K562 (cell line): Measurements from ENCODE around the gene ACHE. TPM values are rescaled to one million over a fixed set of nuclear protein-coding genes. Genes with fewer than 3 reads are reported as not detected.
A peak's percentile ranks its signal among the peaks of the same experiment; 100 is the strongest.

ENCODE experiments used
- ARHGAP35 ChIP-seq: fragments of 450-650 bp; IDR thresholded peaks from 2 replicates; pipeline ENCODE4 v1.6.1; 2018; ENCODE audit not compliant: partially characterized antibody
- CHAMP1 ChIP-seq: fragments of 450-650 bp; IDR thresholded peaks from 2 replicates; pipeline ENCODE4 v1.6.1; 2016; ENCODE audit warnings: mild to moderate bottlenecking
- DPF2 ChIP-seq: fragments of 450-650 bp; IDR thresholded peaks from 2 replicates; pipeline ENCODE4 v1.6.1; 2016
- GABPB1 ChIP-seq: sonication (generic); formaldehyde crosslinking; IDR thresholded peaks from 2 replicates; pipeline ENCODE4 v1.8.0; 2022; ENCODE audit warnings: mild to moderate bottlenecking, missing genetic modification reagents
- GTF2A2 ChIP-seq: IDR thresholded peaks from 2 replicates; pipeline ENCODE4 v1.6.1; 2016; ENCODE audit warnings: mild to moderate bottlenecking, missing genetic modification characterization, missing compliant biosample characterization
- MECOM ChIP-seq: fragments of 250-450 bp; sonication (Bioruptor Pico); IDR thresholded peaks from 2 replicates; pipeline ENCODE4 v1.8.0; 2022; ENCODE audit warnings: inconsistent platforms
- NKRF ChIP-seq: fragments of 450-650 bp; IDR thresholded peaks from 2 replicates; pipeline ENCODE4 v1.6.1; 2016; ENCODE audit warnings: borderline replicate concordance
- RBM17 ChIP-seq: fragments of 200-400 bp; formaldehyde crosslinking; IDR thresholded peaks from 2 replicates; pipeline ENCODE4 v1.6.1; 2017; ENCODE audit warnings: low read depth, mild to moderate bottlenecking, low read length, borderline replicate concordance
- RUNX1 ChIP-seq: sonication (generic); IDR thresholded peaks from 2 replicates; pipeline ENCODE4 v1.6.1; 2016; ENCODE audit warnings: antibody characterized with exemption, low read depth
- SMAD4 ChIP-seq: fragments of 250-450 bp; sonication (Bioruptor Pico); conservative IDR thresholded peaks from 2 replicates; pipeline ENCODE4 v1.8.0; 2021; ENCODE audit warnings: inconsistent platforms, mild to moderate bottlenecking, moderate library complexity
- SREBF2 ChIP-seq: sonication (generic); formaldehyde crosslinking; IDR thresholded peaks from 2 replicates; pipeline ENCODE4 v1.4.0; 2020; ENCODE audit warnings: mild to moderate bottlenecking, missing genetic modification reagents
- SRSF1 ChIP-seq: fragments of 200-400 bp; formaldehyde crosslinking; IDR thresholded peaks from 2 replicates; pipeline ENCODE4 v1.6.1; 2017; ENCODE audit warnings: mild to moderate bottlenecking, low read depth, low read length, moderate library complexity
- TAF7 ChIP-seq: fragments of 450-650 bp; IDR thresholded peaks from 2 replicates; pipeline ENCODE4 v1.6.1; 2016; ENCODE audit warnings: missing genetic modification characterization, missing compliant biosample characterization
- TBP ChIP-seq: optimal IDR thresholded peaks from 2 replicates; pipeline ENCODE3; 2011; ENCODE audit warnings: low read depth, low read length, improper control_type of control experiment
- USF1 ChIP-seq: sonication (generic); formaldehyde crosslinking; IDR thresholded peaks from 2 replicates; pipeline ENCODE4 v1.9.0; 2022; ENCODE audit warnings: mild to moderate bottlenecking, missing genetic modification reagents
- ZBTB49 ChIP-seq: sonication (generic); formaldehyde crosslinking; IDR thresholded peaks from 2 replicates; pipeline ENCODE4 v1.8.0; 2022; ENCODE audit warnings: missing genetic modification reagents, mild to moderate bottlenecking, borderline replicate concordance
- ZFX ChIP-seq: sonication (generic); formaldehyde crosslinking; IDR thresholded peaks from 2 replicates; pipeline ENCODE4 v1.8.0; 2022; ENCODE audit warnings: mild to moderate bottlenecking, missing genetic modification reagents, moderate library complexity
- ZNF282 ChIP-seq: sonication (generic); formaldehyde crosslinking; IDR thresholded peaks from 2 replicates; pipeline ENCODE4 v1.8.1; 2023; ENCODE audit warnings: missing genetic modification reagents
- ZNF324 ChIP-seq: fragments of 250-450 bp; sonication (Bioruptor Pico); IDR thresholded peaks from 2 replicates; pipeline ENCODE4 v1.4.0; 2020; ENCODE audit warnings: mild to moderate bottlenecking
- ZNF384 ChIP-seq: IDR thresholded peaks from 2 replicates; pipeline ENCODE4 v1.6.1; 2012; ENCODE audit warnings: low read depth, low read length, improper control_type of control experiment
- ZNF75A ChIP-seq: fragments of 450-650 bp; formaldehyde crosslinking; IDR thresholded peaks from 2 replicates; pipeline ENCODE4 v1.4.0; 2020; ENCODE audit warnings: mild to moderate bottlenecking
- ZNF77 ChIP-seq: fragments of 250-450 bp; sonication (Bioruptor Pico); IDR thresholded peaks from 2 replicates; pipeline ENCODE4 v1.5.0; 2020
- ZNF778 ChIP-seq: fragments of 450-650 bp; formaldehyde crosslinking; IDR thresholded peaks from 2 replicates; pipeline ENCODE4 v1.4.0; 2020; ENCODE audit warnings: mild to moderate bottlenecking, moderate library complexity
- polyA plus RNA-seq, 8 experiments: library from polyadenylated mRNA; depleted of rRNA in 4 of 8; stranded (reverse) in 5 of 8; unstranded in 3 of 8; fragments of >200 nt; fragmentation: Nextera tagmentation in 2 of 8; fragmentation: Illumina TruSeq in 1 of 8; extraction: Ambion mirVana in 2 of 8; extraction: Trizol in 1 of 8; gene quantifications; 2 replicates each; pipeline versions ENCODE4 v1.2.1 to v1.2.3, GENCODE V29; 2011 to 2014; ENCODE audit warnings: inconsistent platforms in 1 of 8, missing spikeins in 1 of 8
- total RNA-seq, 7 experiments: library from RNA; depleted of rRNA in 6 of 7; stranded (reverse); fragments of >200 nt in 6 of 7; fragmentation: Illumina TruSeq in 2 of 7; extraction: Trizol in 2 of 7; gene quantifications; 2 replicates each; pipeline versions ENCODE4 v1.2.1 to v1.2.3, GENCODE V29; 2011 to 2021; ENCODE audit warnings: low replicate concordance in 1 of 7

ACHE gene
- total and polyA plus RNA-seq, 9 of the 15 experiments (the other 6 are each of a cell fraction or from before 2014, with no cell fraction given), result 0.04 to 8.8 (median 1.9) TPM

GRCh38 chr7:100888988-100889750, 6.5 kb downstream of the ACHE start, which contains the start of gene UFSP1 (continued):
- TF ChIP-seq ZBTB49 (peak; percentile 30; the same call in 1 of the 2 replicates), RBM17 (no peak), ZFX (peak; percentile 100), TAF7 (tag) (no peak), ZNF384 (no peak), TBP (no peak), SRSF1 (no peak), GTF2A2 (tag) (no peak), SMAD4 (CRISPR knock-in tag) (peak; percentile 83), RUNX1 (peak; percentile 33; the same call in 1 of the 2 replicates), ZNF77 (CRISPR knock-in tag) (0 out of 2 replicates have a peak, but pooled peaks have one; percentile 48), ZNF282 (no peak), ZNF75A (CRISPR knock-in tag) (no peak), DPF2 (no peak), ZNF778 (CRISPR knock-in tag) (no peak), ZNF324 (CRISPR knock-in tag) (no peak), GABPB1 (peak; percentile 77), USF1 (CRISPR knock-in tag) (peak; percentile 70), MECOM (no peak), SREBF2 (CRISPR knock-in tag) (no peak), CHAMP1 (no peak), ARHGAP35 (no peak), NKRF (peak; percentile 96)
